Measurements from ENCODE around the gene CDH13.

- no peak for TF ChIP-seq CTCF (IDR thresholded peaks at IDR 0.05; ENCODE audit: low read depth, low read length, poor library complexity, severe bottlenecking)
- TF ChIP-seq EZH2phosphoT487 (IDR thresholded peaks at IDR 0.05; ENCODE audit: borderline replicate concordance, low read length), result no peak
Measured at GRCh38 chr16:83075956-83076355, 449.2 kb downstream of the CDH13 start.

Measured in DOHH2 (cell line).